Upper lobe of left lung (tissue), 6 donors: Measurements from ENCODE around the gene COL23A1. TPM values are rescaled to one million over a fixed set of nuclear protein-coding genes. Genes with fewer than 3 reads are reported as not detected.

Experiments
- ATAC-seq, 2 donors: fragments of 200-7000 bp; cut with Tn5 transposase; one replicate each; pipeline ENCODE4 v1.9.1; 2022; ENCODE audit warnings: mild to moderate bottlenecking in 2 of 2, moderate library complexity in 2 of 2; ENCODE audit not compliant: low FRiP score in 2 of 2
- DNase-seq, 2 donors: peaks; one replicate each; pipeline ENCODE4 v3.0.0-alpha.2; 2019 to 2020
- H3K27ac ChIP-seq, 4 donors: fragments of 200-600 bp; sonication (generic); one replicate each; pipeline ENCODE4 v1.5.1; 2016 to 2019
- H3K27me3 ChIP-seq, 4 donors: fragments of 200-600 bp; sonication (generic); one replicate each; pipeline ENCODE4 v1.5.1; 2017 to 2019
- H3K36me3 ChIP-seq, 4 donors: fragments of 200-600 bp; sonication (generic); one replicate each; pipeline ENCODE4 v1.5.1; 2016 to 2019
- H3K4me1 ChIP-seq, 4 donors: fragments of 200-600 bp; sonication (generic); one replicate each; pipeline ENCODE4 v1.5.1; 2018 to 2019
- H3K4me3 ChIP-seq, 4 donors: fragments of 200-600 bp; sonication (generic); one replicate each; pipeline ENCODE4 v1.5.1; 2017 to 2019; ENCODE audit warnings: mild to moderate bottlenecking in 2 of 4, moderate library complexity in 1 of 4
- H3K9me3 ChIP-seq, 4 donors: fragments of 200-600 bp; sonication (generic); one replicate each; pipeline ENCODE4 v1.5.1; 2018 to 2019
- CTCF ChIP-seq, 6 experiments: fragments of 450-650 bp in 4 of 6; fragments of 200-600 bp in 2 of 6; sonication (generic) in 2 of 6; IDR thresholded peaks; one replicate each; pipeline ENCODE4 v1.5.1; 2016 to 2019; ENCODE audit warnings: antibody characterized with exemption in 6 of 6
- EP300 ChIP-seq, 4 donors: sonication (generic); formaldehyde crosslinking; IDR thresholded peaks; one replicate each; pipeline ENCODE4 v1.5.1; 2017; ENCODE audit warnings: antibody characterized with exemption in 4 of 4, control low read depth in 2 of 4
- POLR2A ChIP-seq, 4 donors: fragments of 450-650 bp; IDR thresholded peaks; one replicate each; pipeline ENCODE4 v1.5.1; 2016 to 2017; ENCODE audit warnings: antibody characterized with exemption in 4 of 4, mild to moderate bottlenecking in 2 of 4
- POLR2AphosphoS5 ChIP-seq, 2 donors: sonication (generic); formaldehyde crosslinking; IDR thresholded peaks; one replicate each; pipeline ENCODE4 v1.5.1; 2017; ENCODE audit warnings: antibody characterized with exemption in 2 of 2
- WGBS, 2 donors: methylation state at CpG; one replicate each; pipeline ENCODE4 v1.1.5; 2017 to 2018; 5-methylcytosine and 5-hydroxymethylcytosine counted together
- total RNA-seq, 6 donors: library from RNA; depleted of rRNA in 4 of 6; stranded (reverse); fragments of >200 nt in 4 of 6; gene quantifications; one replicate each; pipeline versions ENCODE4 v1.1.0 to v1.2.1, GENCODE V29; 2016 to 2021
- donor health status: DM: no; HTN: no; CAD: no; lungs with moderate emphysema.
- donor health status: DM: no; HTN: yes; CAD: no; lungs with severe emphysema.

Gene COL23A1
- total RNA-seq, 6 donors from 2014 or later = 0.61 to 3.1 (median 1.5) TPM

GRCh38 chr5:178476972-178477754 is 113.0 kb downstream of the COL23A1 start:
- no peaks in the 10 kb centered on the region for H3K9me3 ChIP-seq
- H3K36me3 ChIP-seq = no peaks in the 10 kb centered on the region
- no peaks in the 10 kb centered on the region for H3K27me3 ChIP-seq
- H3K4me1 ChIP-seq = peaks cover 3 to 12% (median 7%) of the 10 kb centered on the region in 4 donors
- TF ChIP-seq EP300 (IDR thresholded peaks at IDR 0.05) = no peak
- TF ChIP-seq POLR2AphosphoS5 (IDR thresholded peaks at IDR 0.05) = no peak
- TF ChIP-seq CTCF (IDR thresholded peaks at IDR 0.05) = no peak
- 60 to 69% methylated on average over 12 of the region's 12 CpGs for WGBS, 2 donors
- no peak overlapping the region for H3K4me3 ChIP-seq
- no peak for DNase-seq
- H3K27ac ChIP-seq = peak overlapping the region in 2 of 4 donors; percentile 27 to 60
- ATAC-seq = peak in 1 of 2 donors; percentile 28

DNA sequence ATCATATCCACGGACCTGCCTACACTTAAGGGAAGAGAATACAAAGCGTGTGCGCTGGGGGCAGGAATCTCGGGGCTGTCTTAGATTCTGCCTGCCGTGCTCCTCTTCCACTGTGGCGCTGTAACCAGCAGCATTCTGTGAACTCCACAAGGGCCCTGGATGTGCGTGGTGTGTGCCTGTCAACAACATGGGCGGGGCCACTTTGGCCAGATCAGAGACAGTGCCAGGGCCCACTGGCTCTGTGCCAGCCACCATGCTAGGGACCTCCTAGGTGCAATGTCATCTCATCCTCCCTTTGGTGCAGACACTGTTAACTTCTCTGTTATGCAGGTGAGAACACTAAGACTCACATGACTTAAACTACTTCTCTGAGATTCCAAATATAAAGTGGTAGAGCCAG is 113.7 kb downstream of the COL23A1 start:
- H3K9me3 ChIP-seq = no peaks in the 10 kb centered on the region
- no peak for DNase-seq
- WGBS, 2 donors = 85 to 89% methylated on average over 8 of the region's 8 CpGs
- no peak overlapping the region for H3K4me3 ChIP-seq
- H3K27me3 ChIP-seq = no peaks in the 10 kb centered on the region
- H3K4me1 ChIP-seq = peaks cover 3 to 12% (median 7%) of the 10 kb centered on the region in 4 donors
- ATAC-seq = no peak
- TF ChIP-seq CTCF (IDR thresholded peaks at IDR 0.05) (no peak), POLR2A (IDR thresholded peaks at IDR 0.05) (no peak), EP300 (IDR thresholded peaks at IDR 0.05) (no peak), POLR2AphosphoS5 (IDR thresholded peaks at IDR 0.05) (no peak)
- peak overlapping the region in 1 of 4 donors; percentile 60 for H3K27ac ChIP-seq
- H3K36me3 ChIP-seq = no peaks in the 10 kb centered on the region

- H3K9me3 ChIP-seq = no peaks in the 10 kb centered on the region
- WGBS, 2 donors = 85 to 94% methylated on average over 5 of the region's 5 CpGs
- H3K36me3 ChIP-seq = no peaks in the 10 kb centered on the region
- H3K27ac ChIP-seq = no peak overlapping the region
- ATAC-seq (no peak), DNase-seq (no peak)
- H3K27me3 ChIP-seq = no peaks in the 10 kb centered on the region
- no peak overlapping the region for H3K4me3 ChIP-seq
- TF ChIP-seq EP300 (IDR thresholded peaks at IDR 0.05) = no peak
- TF ChIP-seq CTCF (IDR thresholded peaks at IDR 0.05) = no peak
- no peak for TF ChIP-seq POLR2AphosphoS5 (IDR thresholded peaks at IDR 0.05)
- no peak for TF ChIP-seq POLR2A (IDR thresholded peaks at IDR 0.05)
- H3K4me1 ChIP-seq = peaks cover 3 to 12% (median 7%) of the 10 kb centered on the region in 4 donors
Measured at GRCh38 chr5:178475422-178475821, 114.8 kb downstream of the COL23A1 start.

- Histone ChIP-seq H3K4me1 (peaks cover 3 to 12% (median 8%) of the 10 kb centered on the region in 4 donors), H3K9me3 (no peaks in the 10 kb centered on the region), H3K4me3 (no peak overlapping the region), H3K27me3 (no peaks in the 10 kb centered on the region), H3K36me3 (no peaks in the 10 kb centered on the region), H3K27ac (no peak overlapping the region)
- TF ChIP-seq CTCF (IDR thresholded peaks at IDR 0.05) (no peak), POLR2A (IDR thresholded peaks at IDR 0.05) (no peak), POLR2AphosphoS5 (IDR thresholded peaks at IDR 0.05) (no peak), EP300 (IDR thresholded peaks at IDR 0.05) (no peak)
- ATAC-seq (no peak), DNase-seq (no peak)
- WGBS, 2 donors = 78 to 80% methylated on average over 7 of the region's 7 CpGs
Measured at GRCh38 chr5:178474562-178475184, 115.5 kb downstream of the COL23A1 start.
